HG02884 (cell line): Measurements from ENCODE around the gene DPYSL4.
"Not testable (repeated sequence)": the region's sequence is repeated elsewhere in the genome, so short reads cannot be mapped to it uniquely, and the experiment has no call there.

ENCODE experiments used
- ATAC-seq: cut with Tn5 transposase; IDR thresholded peaks from one replicate; pipeline ENCODE4 v1.9.1; 2021; ENCODE audit warnings: mild to moderate bottlenecking, moderate library complexity; ENCODE audit not compliant: unreplicated experiment

Gene DPYSL4

GRCh38 chr10:132149271-132149670 lies 37.5 kb upstream of the DPYSL4 start:
- no peak for ATAC-seq

- ATAC-seq: no peak
These were observed 36.8 kb upstream of the DPYSL4 start for GRCh38 chr10:132149917-132150316.

GRCh38 chr10:132150777-132151176 lies 36.0 kb upstream of the DPYSL4 start:
- no peak for ATAC-seq

- no peak for ATAC-seq
These were observed 35.3 kb upstream of the DPYSL4 start for GRCh38 chr10:132151286-132151950.

GRCh38 chr10:132151951-132152505 lies 34.7 kb upstream of the DPYSL4 start:
- no peak for ATAC-seq

- no peak for ATAC-seq
These were observed 33.7 kb upstream of the DPYSL4 start for GRCh38 chr10:132152896-132153580.

- ATAC-seq: no peak
These were observed 33.0 kb upstream of the DPYSL4 start for GRCh38 chr10:132153616-132154217.

GRCh38 chr10:132154440-132154839 lies 32.3 kb upstream of the DPYSL4 start:
- no peak for ATAC-seq

- no peak for ATAC-seq
These were observed 31.8 kb upstream of the DPYSL4 start for GRCh38 chr10:132154931-132155330.

- ATAC-seq: no peak
These were observed 30.9 kb upstream of the DPYSL4 start for GRCh38 chr10:132155723-132156381.

GRCh38 chr10:132156382-132156781 lies 30.4 kb upstream of the DPYSL4 start:
- no peak for ATAC-seq

GRCh38 chr10:132157101-132157500 lies 29.6 kb upstream of the DPYSL4 start:
- no peak for ATAC-seq

- ATAC-seq: no peak
These were observed 28.5 kb upstream of the DPYSL4 start for GRCh38 chr10:132158122-132158741.

GRCh38 chr10:132158823-132159222 lies 27.9 kb upstream of the DPYSL4 start:
- ATAC-seq: no peak

- not testable (repeated sequence) for ATAC-seq
These were observed 27.2 kb upstream of the DPYSL4 start for GRCh38 chr10:132159302-132160230.

GRCh38 chr10:132160231-132160630 lies 26.5 kb upstream of the DPYSL4 start:
- not testable (repeated sequence) for ATAC-seq

- ATAC-seq: not testable (repeated sequence)
These were observed 25.7 kb upstream of the DPYSL4 start for GRCh38 chr10:132160834-132161622.

GRCh38 chr10:132162021-132162531 lies 24.7 kb upstream of the DPYSL4 start:
- no peak for ATAC-seq
